SU-DHL-6 (cell line): ENCODE results near the gene SACM1L.

Experiments
- H2AFZ ChIP-seq: fragments of 200-600 bp; sonication (generic); 2 replicates; pipeline ENCODE4 v1.6.1; 2014; ENCODE audit warnings: low read depth, mild to moderate bottlenecking, moderate library complexity, mixed read lengths, antibody characterized with exemption, low read length; ENCODE audit not compliant: severe bottlenecking
- H3F3A ChIP-seq: fragments of 200-600 bp; shearing (Covaris generic); 2 replicates; pipeline ENCODE4 v1.6.0; 2016; ENCODE audit warnings: antibody characterized with exemption, mild to moderate bottlenecking; ENCODE audit not compliant: insufficient read depth
- H3K27ac ChIP-seq: fragments of 200-600 bp; sonication (generic); 2 replicates; pipeline ENCODE4 v1.5.1; 2016; ENCODE audit warnings: low read depth, mild to moderate bottlenecking, low read length, moderate library complexity, mixed read lengths
- H3K27me3 ChIP-seq: fragments of 200-600 bp; sonication (generic), shearing (Covaris generic); 2 replicates; pipeline ENCODE4 v1.6.0; 2014; ENCODE audit warnings: mild to moderate bottlenecking, low read length
- H3K36me3 ChIP-seq: fragments of 200-600 bp; sonication (generic); 2 replicates; pipeline ENCODE4 v1.6.1; 2014; ENCODE audit warnings: mild to moderate bottlenecking, low read length, mixed read lengths
- H3K4me2 ChIP-seq: fragments of 300-600, 200-600 bp; shearing (Covaris generic), sonication (generic); 2 replicates; pipeline ENCODE4 v1.6.0; 2014; ENCODE audit warnings: low read length, low read depth, mild to moderate bottlenecking; ENCODE audit not compliant: poor library complexity, severe bottlenecking
- H3K4me3 ChIP-seq: fragments of 200-600 bp; sonication (generic); 2 replicates; pipeline ENCODE4 v1.5.1; 2014; ENCODE audit warnings: antibody characterized with exemption, low read length, mild to moderate bottlenecking, mixed read lengths; ENCODE audit not compliant: insufficient read depth, poor library complexity, severe bottlenecking
- H3K79me2 ChIP-seq: fragments of 200-600 bp; sonication (generic); 2 replicates; pipeline ENCODE4 v1.6.1; 2014; ENCODE audit warnings: mild to moderate bottlenecking, low read length, moderate library complexity; ENCODE audit not compliant: insufficient read depth
- H3K9ac ChIP-seq: fragments of 200-600 bp; sonication (generic); 2 replicates; pipeline ENCODE4 v1.7.0; 2014; ENCODE audit warnings: mild to moderate bottlenecking, low read length
- H3K9me2 ChIP-seq: fragments of 200-600 bp; sonication (generic); replicated peaks from 2 replicates; pipeline ENCODE4 v1.6.1; 2014; ENCODE audit warnings: low read length; ENCODE audit not compliant: insufficient read depth
- H3K9me3 ChIP-seq: fragments of 200-600 bp; sonication (generic); 2 replicates; pipeline ENCODE4 v1.6.1; 2014; ENCODE audit warnings: low read length, mixed read lengths; ENCODE audit not compliant: insufficient read depth
- H4K20me1 ChIP-seq: fragments of 200-600 bp; sonication (generic); 2 replicates; pipeline ENCODE4 v1.6.1; 2014; ENCODE audit warnings: low read depth, mild to moderate bottlenecking, antibody characterized with exemption, low read length, moderate library complexity, mixed read lengths
- CTCF ChIP-seq: fragments of 200-600 bp; sonication (generic); IDR thresholded peaks from one replicate; pipeline ENCODE4 v1.5.1; 2017; ENCODE audit warnings: antibody characterized with exemption, mild to moderate bottlenecking, low read length, moderate library complexity; ENCODE audit not compliant: insufficient read depth, poor library complexity, severe bottlenecking
- EZH2phosphoT487 ChIP-seq: fragments of 200-600 bp; sonication (generic), shearing (Covaris generic); conservative IDR thresholded peaks from 2 replicates; pipeline ENCODE4 v1.6.1; 2018; ENCODE audit warnings: mild to moderate bottlenecking, antibody characterized with exemption, low read length, moderate library complexity, mixed read lengths

The SACM1L gene

GRCh38 chr3:45777746-45778386, 88.7 kb downstream of the SACM1L start:
- H3K9me3 ChIP-seq = no peaks in the 10 kb centered on the region
- H3K27me3 ChIP-seq = no peaks in the 10 kb centered on the region
- H2AFZ ChIP-seq = no peak overlapping the region
- H3K9me2 ChIP-seq = no peaks in the 10 kb centered on the region
- no peak for TF ChIP-seq CTCF
- TF ChIP-seq EZH2phosphoT487 = no peak
- H3K9ac ChIP-seq = no peak overlapping the region
- H4K20me1 ChIP-seq = no peaks in the 10 kb centered on the region
- no peak overlapping the region for H3K27ac ChIP-seq
- no peak overlapping the region for H3K4me3 ChIP-seq
- H3K79me2 ChIP-seq = no peaks in the 10 kb centered on the region
- no peak overlapping the region for H3K4me2 ChIP-seq
- no peaks in the 10 kb centered on the region for H3K36me3 ChIP-seq
- H3F3A ChIP-seq = no peaks in the 10 kb centered on the region

GRCh38 chr3:45778761-45779201, 89.6 kb downstream of the SACM1L start:
- H3F3A ChIP-seq = no peaks in the 10 kb centered on the region
- no peaks in the 10 kb centered on the region for H3K27me3 ChIP-seq
- no peaks in the 10 kb centered on the region for H3K36me3 ChIP-seq
- H3K27ac ChIP-seq = no peak overlapping the region
- H3K79me2 ChIP-seq = no peaks in the 10 kb centered on the region
- no peak for TF ChIP-seq CTCF
- TF ChIP-seq EZH2phosphoT487 = no peak
- H2AFZ ChIP-seq = no peak overlapping the region
- H3K4me2 ChIP-seq = no peak overlapping the region
- no peaks in the 10 kb centered on the region for H4K20me1 ChIP-seq
- no peak overlapping the region for H3K9ac ChIP-seq
- H3K9me3 ChIP-seq = no peaks in the 10 kb centered on the region
- H3K9me2 ChIP-seq = no peaks in the 10 kb centered on the region
- no peak overlapping the region for H3K4me3 ChIP-seq

GRCh38 chr3:45779746-45780735, 90.8 kb downstream of the SACM1L start:
- Histone ChIP-seq H3K36me3 (no peaks in the 10 kb centered on the region), H4K20me1 (no peaks in the 10 kb centered on the region), H3K27me3 (no peaks in the 10 kb centered on the region), H3K27ac (no peak overlapping the region), H3K4me3 (no peak overlapping the region), H3K4me2 (no peak overlapping the region), H3K9ac (no peak overlapping the region), H3K79me2 (no peaks in the 10 kb centered on the region), H3F3A (no peaks in the 10 kb centered on the region), H3K9me2 (no peaks in the 10 kb centered on the region), H2AFZ (no peak overlapping the region), H3K9me3 (no peaks in the 10 kb centered on the region)
- TF ChIP-seq EZH2phosphoT487 (no peak), CTCF (no peak)
